ENCODE measurements around the gene ATP9A.
"Not testable (repeated sequence)": the region's sequence is repeated elsewhere in the genome, so short reads cannot be mapped to it uniquely, and the experiment has no call there.

ATP9A gene

DNA sequence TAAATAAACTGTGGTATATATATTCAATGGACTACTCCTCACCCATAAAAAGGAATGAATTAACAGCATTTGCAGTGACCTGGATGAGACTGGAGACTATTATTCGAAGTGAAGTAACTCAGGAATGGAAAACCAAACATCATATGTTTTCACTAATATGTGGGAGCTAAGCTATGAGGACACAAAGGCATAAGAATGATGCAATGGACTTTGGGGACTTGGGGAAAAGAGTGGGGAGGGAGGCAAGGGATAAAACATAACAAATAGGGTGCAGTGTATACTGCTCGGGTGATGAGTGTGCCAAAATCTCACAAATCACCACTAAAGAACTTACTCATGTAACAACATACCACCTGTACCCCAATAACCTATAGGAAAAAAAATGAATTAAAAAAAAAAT is 45.2 kb downstream of the ATP9A start:
- not testable (repeated sequence) for DNase-seq (ENCODE audit: low spot score)

DNA sequence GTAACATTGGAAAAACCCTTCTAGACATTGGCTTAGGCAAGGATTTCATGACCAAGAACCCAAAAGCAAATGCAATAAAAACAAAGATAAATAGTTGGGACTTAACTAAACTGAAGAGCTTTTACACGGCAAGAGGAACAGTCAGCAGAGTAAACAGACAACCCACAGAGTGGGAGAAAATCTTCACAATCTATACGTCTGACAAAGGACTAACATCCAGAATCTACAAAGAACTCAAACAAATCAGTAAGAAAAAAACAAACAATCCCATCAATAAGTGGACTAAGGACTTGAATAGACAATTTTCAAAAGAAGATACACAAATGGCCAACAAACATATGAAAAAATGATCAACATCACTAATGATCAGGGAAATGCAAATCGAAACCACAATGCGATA is 45.9 kb downstream of the ATP9A start:
- not testable (repeated sequence) for DNase-seq (ENCODE audit: low spot score)

DNA sequence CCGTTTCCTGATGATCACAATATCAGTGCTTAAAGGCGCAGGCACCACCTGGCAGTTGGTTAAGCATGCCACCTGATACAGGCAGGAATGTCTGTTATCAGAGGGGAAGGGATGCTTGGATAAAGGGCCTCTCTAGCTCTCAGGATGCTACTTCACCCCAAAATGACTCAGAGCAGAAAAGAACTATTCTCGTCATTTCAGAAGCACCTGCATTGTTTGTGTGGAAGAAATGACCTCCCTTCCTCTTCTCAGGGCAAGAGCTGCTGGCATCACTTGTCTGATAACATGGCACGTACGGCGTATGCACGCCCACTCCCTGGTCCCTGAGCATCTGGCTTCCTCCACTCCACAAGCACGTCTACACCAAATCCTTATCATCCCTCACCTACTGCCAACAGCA is 47.3 kb downstream of the ATP9A start:
- no peak for DNase-seq (ENCODE audit: low spot score)

DNA sequence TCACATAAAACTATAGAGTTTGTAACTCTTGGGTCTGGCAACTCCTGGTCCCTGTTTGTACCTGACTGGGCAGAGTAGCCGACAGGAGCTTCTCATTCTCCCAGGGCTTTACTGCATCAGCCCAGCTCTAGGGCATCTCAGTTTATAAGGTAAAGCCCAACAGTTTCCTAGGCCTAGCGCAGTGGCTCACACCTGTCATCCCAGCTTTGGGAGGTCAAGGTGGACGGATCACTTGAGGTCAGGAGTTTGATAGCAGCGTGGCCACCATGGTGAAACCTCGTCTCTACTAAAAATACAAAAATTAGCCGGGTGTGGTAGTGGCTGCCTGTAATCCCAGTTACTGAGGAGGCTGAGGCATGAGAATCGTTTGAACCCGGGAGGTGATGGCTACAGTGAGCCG is 47.8 kb downstream of the ATP9A start:
- DNase-seq (ENCODE audit: low spot score), result no peak

DNA sequence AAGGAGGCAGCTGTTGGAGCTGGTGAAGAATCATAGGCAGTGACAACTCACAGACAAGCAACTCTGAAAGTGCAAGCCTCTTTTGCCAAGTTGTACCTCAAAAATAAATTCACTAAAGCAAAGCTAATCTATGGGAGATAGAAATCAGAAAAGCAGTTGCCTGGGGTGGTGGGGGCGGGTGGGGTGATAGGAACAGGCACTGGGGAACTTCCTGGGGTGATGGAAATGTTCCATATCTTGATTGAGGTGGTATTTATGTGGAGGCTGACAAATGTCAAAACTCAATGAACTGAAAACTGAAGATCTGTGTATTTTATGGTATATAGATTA is 52.4 kb downstream of the ATP9A start:
- no peak for DNase-seq (ENCODE audit: low spot score)

DNA sequence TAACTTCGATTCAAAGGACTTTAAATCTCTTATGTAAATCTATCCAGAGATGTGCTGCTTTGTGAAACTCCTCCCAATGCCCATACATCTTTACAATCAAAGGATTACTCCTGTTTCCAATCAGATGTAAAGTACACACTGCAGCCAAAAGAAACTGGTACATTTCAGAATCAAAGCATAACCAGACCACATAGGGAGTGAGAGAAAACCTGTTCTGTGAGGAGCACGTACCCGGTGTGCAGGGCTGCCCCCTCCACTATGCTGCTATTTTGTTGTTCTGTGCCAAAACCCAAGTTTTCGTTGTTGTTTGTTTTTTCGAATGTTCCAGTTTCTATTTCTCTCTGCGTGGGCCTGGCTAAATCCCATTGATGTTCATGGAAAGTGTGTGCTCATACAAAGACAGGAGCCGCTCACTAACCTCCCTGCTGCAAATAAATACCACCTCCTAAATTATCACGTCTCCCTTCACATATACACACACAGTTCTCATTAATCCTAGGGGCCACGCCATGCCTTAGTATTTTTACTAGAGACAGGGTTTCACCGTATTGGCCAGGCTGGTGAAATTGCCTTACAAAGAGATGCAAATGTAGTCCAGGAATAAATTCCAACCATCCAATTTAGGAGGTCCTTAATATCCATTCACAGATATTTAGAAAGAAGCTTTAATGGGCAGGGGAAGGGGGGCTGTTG is 52.9 kb downstream of the ATP9A start:
- no peak for DNase-seq (ENCODE audit: low spot score)

DNA sequence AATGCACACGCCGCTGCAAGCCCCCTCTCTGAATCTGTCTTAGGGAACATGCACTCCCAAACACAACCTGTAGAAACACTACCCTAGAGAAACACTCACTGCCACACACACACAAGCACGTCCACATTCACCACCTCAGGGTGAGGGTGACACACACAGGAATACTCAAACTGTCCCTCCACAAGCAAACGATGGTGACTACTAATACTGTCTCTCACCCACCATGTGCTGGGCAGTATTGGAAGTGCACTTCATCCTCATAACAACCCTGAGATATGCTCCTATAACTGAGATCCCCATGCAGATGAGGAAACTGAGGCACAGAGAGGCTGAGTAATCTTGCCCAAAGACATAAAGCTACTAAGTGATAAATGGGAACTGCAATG is 55.0 kb downstream of the ATP9A start:
- DNase-seq (ENCODE audit: low spot score), result no peak

DNA sequence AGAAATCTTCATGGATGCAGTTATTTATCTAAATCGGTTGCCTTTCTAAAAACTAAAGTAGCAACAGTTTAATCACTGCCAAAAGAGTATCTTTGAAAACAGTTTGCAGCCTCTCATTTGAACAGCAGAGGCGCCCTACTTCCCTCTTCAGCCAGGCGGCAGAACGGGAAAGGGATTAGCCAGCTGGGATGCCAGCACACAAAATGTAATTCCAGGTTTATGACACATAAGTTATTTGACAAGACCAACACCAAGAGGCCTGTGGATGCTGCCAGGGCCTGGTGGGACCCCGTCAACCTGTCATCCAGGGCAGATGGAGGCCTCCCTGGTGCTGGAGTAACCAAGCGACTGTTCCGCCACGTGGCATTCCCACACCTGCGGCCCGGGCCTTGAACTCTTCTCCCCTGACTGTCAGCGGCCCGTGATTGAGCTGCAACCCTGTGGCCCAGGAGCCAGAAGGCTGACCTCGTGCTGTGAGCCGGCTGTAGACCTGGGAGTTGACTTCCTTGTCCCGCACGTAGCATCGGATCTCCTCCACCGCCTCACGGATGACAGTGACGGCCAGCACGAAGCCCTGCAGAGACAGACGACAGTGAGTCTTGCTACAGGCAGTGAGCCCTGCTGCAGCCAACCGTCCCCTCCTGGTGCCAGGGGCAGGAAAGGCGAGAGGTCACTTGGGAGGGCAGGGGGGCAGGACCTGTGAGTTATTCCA is 55.5 kb downstream of the ATP9A start:
- DNase-seq (ENCODE audit: low spot score), result no peak

DNA sequence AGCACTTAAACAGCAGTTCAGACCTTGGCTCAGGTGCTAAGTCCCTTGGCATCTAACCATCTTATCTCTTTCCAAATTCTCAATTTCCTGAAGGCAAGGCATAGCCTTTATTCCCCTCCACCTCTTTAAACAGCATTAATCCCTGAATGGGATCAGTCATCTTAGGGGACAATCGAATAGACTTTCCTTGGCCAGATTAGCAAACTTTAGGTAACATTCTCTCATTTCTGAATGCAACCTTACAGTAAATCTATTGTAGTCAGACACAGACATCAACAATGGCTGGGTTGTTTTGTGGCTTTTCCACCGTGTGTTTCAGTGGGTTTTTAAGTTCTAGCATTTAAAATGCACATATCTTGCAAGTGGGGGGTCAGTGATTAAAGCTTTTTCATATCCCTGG is 56.8 kb downstream of the ATP9A start:
- DNase-seq (ENCODE audit: low spot score), result no peak

DNA sequence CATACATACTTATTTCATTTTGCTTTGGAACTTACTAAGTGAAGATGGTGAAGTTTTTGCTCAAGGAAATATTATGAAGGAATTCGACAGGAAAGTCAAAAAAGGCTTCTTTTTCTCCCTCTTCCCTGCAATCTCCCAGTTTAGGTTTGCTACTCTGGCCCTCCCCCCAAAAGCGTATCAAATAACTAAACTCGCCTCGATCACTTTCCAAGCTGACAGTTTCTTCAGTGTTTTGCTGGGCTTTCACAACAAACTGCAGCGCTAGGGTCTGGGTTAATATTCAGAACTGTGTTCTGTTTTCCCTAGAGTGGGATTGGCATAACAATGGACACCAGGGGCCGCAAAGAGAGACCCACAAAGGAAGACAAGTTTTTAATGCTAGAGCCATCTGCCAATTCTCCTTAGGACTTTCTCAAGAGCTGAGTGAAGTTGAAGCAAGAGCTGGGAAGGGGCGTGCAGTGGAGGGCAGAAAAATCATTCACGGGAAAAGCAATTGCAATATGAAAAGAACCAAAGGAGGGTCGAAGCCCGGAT is 57.8 kb downstream of the ATP9A start:
- DNase-seq (ENCODE audit: low spot score), result no peak

DNA sequence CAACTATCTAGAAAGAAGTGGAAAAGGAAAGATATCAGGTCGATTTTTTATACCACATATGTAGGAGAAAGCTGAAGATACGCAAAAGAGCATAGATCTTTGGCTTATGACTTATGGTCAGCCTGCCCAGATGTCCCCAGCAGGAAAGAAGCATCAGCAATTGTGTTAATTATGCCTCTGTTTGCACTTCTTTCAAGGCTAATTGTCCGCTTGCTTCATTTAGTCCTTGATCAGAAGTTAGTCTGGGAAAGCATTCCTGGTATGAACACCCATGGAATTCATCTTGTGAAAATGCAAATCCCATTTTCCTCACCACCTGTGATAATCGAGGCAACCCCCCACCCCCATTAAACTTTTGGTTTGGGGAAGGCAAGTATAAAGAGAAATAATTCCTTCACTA is 62.8 kb downstream of the ATP9A start:
- no peak for DNase-seq (ENCODE audit: low spot score)

DNA sequence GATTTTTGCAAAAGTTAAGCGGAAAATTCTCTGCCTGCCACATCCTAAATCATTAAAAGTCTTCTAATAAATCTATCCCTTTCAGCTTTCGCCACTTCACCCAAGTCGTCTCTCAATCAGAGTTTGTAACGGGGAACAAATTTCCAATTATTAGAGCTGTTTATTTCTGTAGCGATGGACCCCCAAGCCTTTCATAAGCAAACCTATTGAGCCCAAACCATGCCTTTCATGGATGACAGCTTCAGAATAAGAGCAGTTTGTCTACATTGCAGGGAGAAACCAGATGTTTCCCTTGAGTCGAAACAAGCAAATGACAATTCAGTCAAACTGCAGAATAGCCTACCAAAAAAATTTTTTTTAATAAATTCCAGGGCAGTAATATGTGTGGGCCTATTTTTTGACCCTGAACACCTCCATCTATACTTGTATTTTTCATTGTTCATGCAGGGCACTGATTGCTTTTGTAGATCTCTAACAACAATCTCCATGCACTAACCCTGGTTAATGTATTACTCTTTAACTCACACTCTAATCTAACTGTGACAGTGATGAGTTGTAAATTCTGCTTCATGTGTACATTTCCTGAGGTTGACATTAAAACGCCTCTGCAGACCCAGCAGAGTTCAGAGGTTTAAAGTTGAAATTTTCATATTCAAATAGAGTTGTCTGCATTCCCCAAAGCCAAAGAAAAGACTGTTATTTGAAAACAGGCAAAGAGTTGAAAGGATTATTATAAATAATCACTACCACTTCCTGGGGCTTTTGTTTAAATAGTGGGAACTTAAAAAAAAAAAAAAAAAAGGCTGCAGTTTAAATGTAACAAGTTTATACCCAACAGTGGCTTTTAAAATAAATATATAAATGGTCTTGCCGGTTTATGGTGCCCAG is 64.5 kb downstream of the ATP9A start:
- DNase-seq (ENCODE audit: low spot score), result peak; percentile 46

DNA sequence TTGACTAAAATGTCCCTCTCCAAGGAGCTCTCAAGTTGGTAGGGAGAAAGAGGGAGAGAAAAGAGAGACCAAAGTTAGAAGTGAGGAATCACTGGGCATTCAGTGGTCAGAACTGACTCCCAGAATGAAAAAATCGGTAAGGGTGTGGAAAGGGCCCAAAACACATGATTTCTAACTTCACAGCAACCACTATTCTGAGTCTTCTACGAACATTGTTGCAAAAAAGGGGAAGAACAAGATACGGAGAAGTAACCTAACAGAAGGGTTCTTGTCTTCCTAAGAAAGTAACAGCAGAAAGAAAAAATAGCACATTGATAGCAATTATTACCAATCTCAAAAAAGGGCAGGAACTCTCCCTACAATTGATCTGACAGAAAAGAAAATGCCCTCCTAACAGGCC is 65.6 kb downstream of the ATP9A start:
- no peak for DNase-seq (ENCODE audit: low spot score)

DNA sequence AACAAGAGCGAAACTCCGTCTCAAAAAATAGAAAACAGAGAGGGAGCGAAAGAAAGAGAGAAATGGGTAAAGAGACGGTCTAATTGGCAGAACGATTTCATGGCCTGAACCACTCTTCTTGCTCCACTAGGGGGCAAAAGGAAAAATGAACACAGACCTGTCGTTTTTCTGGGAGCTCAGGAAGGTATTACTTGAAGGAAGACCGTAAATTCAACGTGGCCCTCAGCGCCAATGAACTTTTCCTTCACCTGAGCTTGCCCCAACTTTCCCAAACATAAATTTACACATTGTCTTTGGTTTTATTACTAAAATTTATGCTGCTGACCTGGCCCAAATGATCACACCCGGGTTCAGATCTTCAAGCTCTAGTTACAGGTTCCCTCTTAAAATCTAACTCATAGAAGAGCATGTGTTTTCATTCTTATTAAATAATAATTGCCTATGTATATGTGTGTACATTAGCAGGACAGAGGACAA is 67.3 kb downstream of the ATP9A start:
- peak; percentile 54 for DNase-seq (ENCODE audit: low spot score)

DNA sequence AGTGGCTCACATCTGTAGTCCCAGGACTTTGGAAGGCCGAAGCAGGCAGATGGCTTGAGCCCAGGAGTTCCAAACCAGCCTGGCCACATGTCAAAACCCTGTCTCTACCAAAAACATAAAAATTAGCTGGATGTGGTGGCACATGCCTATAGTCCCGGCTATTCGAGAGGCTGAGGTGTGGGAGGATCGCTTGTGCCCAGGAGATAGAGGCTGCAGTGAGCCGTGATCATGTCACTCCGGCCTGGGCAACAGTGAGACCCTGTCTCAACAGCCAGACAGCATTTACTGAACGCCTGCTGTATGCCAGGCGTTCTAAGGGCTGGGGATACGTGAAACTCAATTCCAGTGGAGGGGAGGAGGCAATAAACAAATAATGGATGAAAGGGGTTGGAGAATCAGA is 69.9 kb downstream of the ATP9A start:
- DNase-seq (ENCODE audit: low spot score), result no peak

DNA sequence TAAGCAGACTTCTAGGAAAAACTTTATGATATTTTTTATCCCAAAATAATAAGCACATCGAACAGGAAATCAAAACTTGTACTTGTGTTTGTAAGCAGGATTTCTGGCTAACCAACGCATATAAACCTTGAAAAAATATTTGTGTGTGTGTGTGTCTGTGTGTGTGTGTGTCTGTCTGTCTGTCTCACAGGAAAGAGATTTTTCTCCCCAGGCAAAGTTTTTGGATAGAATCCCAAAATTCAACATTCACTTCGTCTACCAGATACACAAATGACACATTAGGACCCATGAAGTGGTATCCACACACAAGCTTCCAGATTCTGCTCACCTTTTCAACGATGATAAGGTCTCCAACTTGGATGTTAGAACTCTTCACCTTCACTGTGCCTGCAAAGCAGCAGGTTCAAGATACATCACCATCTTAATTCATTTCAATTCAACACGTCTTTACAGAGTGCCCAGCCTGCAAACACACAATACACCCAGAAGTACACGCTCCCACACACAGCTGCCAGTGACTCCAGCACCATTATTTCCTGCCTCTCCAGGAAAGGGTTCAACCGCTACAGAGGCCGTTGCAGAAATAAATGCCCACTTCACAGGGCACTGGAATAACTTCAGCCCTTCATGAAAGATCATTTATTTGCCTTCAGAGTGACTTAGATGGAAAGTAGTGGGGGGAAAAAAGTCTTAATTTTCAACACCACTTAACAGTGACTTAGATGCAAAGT is 70.9 kb downstream of the ATP9A start:
- no peak for DNase-seq (ENCODE audit: low spot score)

DNA sequence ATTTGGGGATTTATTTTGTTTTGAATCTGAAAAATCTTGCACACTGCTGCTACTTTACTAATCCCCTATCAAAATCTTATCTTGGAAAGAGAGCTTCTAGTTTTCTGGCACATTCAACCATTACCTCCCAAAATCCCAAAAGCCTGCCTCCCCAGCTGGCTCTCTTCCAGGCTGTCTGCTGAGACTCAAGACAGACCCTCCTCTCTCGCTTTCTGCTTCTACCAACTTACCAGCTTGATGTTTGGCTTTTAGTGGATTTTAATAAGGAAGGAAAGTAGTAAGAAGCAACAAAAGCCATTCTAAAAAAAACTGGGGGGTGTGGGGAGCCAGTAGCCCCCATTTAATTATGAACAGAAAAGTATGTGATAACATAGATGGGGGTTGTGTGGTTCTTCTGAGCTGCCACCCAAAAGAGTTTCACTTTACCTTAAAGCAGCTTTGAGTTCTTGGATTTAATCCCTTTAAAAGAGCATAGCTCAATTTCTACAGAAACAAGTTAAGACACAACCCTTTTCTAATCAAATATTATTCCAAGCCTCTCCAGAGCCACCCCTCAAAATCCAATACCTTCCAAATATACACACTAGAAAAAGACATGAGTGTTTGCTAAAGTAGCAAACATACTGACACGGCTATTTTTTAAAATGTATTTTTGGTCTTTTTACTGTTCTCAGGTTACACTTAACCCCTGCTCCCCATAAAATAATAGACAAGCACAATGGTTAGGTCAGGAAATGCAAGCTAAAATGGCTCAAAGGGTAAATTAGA is 71.7 kb downstream of the ATP9A start:
- DNase-seq (ENCODE audit: low spot score), result no peak

DNA sequence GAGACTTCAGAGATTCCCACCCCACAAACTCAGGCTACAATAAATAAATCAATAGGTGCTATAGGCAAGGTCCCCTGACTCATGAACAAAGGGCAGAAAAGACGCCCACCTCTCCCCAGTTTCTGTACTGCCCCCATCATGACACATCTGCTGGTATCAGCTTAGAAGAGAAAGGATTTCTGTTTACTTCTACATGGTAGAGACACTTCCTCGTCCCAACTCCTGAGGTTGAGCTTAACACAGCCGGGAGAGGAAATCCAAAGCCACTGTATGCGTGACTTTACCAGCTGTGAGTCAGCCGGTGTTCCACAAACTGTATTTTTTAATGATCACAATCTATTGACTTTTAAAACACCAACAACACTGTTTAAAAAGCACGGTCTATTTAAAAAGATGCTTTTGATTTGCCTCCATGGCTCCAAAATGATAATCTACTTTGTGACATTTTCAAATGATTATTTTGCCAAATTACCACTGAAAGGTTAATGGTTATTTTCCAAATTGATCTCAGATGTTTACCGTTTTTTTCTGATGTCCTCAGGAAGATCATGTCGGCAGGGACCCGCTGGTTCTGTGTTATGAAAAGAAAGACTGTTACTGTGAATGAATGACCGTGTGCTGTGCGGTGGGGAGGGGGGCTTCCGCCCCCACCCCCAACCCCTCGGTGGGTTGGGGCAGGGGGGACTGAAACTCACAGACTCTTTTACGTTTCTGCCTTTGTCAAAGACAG is 72.5 kb downstream of the ATP9A start:
- DNase-seq (ENCODE audit: low spot score), result no peak

DNA sequence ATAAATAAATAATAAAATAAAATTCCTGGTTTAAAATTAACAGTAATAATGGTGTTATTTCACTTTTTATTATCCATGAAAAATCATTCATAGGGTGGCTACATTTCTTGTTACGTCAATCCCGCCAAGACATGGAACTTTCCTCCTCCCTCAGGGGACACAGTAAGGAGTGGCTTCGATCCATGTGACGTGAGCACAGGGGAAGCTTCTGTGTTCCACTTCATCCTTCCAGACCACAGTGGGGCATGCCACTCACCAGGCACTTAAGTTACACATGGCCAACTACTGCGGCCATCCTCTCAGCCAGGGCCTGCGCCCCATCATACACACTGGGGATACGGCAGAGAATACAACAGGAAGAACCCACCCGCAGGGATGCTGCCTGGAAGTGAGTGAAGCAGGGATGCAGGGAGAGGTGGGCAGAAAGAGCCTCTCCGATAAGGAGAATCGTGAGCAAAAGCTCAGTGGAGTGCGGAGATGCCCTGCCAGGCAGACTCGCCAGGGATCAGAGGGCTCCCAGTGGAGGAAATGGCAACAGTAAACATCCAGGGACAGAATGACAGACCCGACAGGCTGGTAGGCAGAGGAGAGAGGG is 75.3 kb downstream of the ATP9A start:
- DNase-seq (ENCODE audit: low spot score), result no peak

DNA sequence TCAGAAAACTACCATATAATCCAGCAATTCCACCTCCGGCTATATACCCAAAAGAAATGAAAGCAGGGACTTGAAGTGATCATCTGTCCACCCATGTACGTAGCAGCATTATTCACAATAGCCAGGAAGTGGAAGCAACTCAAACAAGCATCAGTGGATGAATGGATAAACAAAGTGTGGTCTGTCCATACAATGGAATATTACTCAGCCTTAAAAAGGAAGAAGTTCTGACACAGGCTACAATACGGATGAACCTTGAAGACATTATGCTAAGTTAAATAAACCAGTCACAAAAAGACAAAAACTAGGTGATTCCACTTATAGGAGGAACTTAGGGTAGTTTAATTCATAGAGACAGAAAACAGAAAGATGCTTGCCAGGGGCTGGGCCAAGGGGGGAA is 76.5 kb downstream of the ATP9A start:
- no peak for DNase-seq (ENCODE audit: low spot score)

Measured in LoVo (cell line).